ENCODE data around the gene MLANA.
A peak's percentile ranks its signal among the peaks of the same experiment; 100 is the strongest.

MLANA gene

DNA sequence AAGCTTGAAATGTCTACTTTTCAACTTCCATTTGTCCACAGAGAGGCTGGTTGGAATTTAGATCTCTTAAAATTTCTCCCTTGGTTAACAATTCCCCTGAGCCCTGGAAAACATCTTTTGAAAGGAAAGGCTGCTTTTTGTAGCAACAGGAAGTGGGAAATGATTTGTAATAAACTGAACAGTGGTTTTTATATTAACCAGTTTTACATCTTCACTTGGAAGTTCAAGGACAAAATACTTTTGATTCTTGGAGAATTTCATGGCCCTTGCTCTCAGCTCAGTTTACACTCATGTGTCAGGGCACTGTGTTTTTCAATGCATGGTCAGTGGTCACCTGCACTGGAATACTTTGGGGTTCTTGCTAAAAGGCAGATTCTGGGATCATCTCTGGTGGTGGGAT lies 9.9 kb downstream of the MLANA start:
- DNase-seq (ENCODE audit: low read depth) = no peak

DNA sequence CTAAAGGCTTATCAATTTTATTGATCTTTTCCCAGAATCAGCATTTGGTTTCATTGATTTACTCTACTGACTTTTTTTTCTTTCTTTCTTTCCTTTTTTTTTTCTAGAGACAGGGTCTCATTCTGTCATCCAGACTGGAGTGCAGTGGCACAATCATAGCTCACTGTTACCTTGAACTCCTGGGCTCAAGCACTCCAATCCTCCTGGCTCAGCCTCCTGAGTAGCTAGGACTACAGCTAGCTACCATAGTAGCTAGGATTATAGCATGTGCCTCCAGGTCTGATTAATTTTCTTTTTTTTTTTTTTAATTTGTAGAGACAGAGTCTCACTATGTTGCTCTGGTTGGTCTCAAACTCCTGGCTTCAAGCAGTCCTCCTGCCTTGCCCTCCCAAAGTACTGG lies 11.7 kb downstream of the MLANA start:
- DNase-seq (ENCODE audit: low read depth) = no peak

DNA sequence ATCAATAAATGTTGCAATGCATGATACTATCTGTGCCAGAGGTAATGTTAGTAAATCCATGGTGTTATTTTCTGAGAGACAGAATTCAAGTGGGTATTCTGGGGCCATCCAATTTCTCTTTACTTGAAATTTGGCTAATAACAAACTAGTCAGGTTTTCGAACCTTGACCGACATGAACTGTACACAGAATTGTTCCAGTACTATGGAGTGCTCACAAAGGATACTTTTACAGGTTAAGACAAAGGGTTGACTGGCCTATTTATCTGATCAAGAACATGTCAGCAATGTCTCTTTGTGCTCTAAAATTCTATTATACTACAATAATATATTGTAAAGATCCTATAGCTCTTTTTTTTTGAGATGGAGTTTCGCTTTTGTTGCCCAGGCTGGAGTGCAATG lies 18.2 kb downstream of the MLANA start:
- no peak for DNase-seq (ENCODE audit: low read depth)

DNA sequence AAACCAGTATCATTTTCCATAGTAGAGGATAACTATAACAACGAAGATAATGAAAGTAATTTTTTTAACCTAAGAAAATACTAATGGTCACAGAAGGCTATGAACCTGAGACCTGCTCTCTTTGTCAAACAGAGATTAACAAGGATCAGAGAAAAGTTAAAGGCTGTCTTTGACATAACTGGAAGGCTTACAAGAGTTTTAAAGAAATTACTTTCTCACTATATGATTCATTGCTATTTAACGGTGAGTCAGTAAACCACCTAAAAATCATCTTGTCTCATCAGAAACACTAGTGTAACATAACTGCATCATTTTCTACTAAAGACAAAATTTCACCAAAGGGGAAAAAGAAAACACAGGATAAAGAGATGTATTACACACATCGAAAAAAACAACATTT lies 19.3 kb downstream of the MLANA start:
- no peak for DNase-seq (ENCODE audit: low read depth)

DNA sequence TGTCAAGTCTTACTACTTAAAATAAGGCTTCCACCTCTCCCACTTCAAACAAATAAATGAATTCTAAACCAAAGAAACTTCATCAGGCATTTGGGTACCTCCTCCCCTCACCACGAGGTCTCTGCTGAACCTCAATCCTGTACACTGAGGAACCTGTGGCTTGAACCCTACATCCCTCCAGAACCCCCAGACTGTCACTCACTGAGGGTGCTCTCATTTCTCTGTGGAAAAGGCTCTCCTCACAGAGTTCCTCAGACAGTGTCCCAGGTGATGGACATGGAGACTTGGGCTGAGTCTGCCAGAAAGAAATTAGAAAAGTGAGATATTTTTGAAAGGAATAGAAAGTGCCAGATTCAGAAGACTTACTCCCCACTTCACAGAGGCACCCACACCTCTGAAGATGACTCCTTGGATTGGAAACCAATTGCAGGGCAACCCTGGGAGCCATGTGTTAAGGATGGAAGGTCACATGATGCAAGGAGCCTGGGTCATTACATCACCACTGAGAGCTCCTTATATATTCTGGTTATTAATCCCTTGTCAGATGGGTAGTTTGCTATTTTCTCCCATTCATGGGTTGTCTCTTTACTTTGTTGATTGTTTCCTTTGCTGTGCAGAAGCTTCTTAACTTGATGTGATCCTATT lies 19.8 kb downstream of the MLANA start:
- no peak for DNase-seq (ENCODE audit: low read depth)

DNA sequence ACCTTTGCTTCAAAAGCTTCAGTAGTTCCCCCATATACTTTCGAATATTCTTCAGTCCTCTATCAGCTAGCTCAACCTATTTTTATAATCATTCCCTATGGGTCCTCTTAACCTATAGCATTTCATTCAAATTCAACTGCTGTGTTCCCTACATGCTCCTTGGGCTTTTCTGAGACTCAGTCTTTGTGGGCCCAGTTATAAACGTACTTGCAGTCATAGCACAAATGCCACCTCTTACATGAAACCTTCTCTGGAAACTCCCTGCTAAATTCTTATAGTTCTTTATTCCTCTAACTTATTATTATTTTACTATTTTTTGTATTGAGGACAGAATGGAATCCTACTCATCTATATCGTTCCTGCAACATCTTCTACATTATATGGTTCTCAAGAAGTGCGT lies 24.7 kb downstream of the MLANA start:
- DNase-seq (ENCODE audit: low read depth) = no peak

DNA sequence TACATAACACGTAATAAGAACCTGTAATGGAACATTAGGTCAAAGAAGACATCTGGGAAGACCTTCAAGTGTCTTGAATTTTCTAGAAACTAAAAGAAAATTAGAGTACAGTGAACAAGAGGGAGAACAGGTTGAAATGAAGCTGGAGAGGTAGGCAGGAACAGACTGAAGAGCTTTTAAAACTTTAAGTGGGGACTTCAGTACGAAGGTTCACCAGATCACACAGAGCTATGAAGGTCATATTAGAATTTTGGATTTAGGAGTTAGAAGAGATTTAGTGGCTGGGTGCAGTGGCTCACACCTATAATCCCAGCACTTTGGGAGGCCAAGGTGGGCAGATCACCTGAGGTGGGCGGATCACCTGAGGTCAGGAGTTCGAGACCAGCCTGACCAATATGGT lies 26.6 kb downstream of the MLANA start:
- DNase-seq (ENCODE audit: low read depth) = no peak

DNA sequence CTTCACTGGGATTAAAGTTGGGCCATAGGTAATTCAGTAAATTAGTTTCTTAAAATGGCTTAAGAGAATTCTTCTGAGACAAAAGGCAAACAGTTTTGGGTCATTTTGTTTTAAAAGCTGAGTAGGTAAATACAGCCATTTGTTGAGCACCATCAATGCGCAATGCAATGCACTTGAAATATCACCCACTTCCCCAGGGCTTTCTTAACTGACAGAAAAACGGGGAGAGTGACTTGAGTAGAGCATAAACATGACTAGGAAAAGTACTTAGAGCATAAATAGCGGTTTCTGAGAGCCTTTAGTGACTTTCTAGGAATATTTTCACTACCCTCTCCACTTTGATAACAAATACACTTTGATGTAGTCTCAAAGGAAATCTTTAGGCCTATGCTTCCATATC lies 27.2 kb downstream of the MLANA start:
- DNase-seq (ENCODE audit: low read depth) = no peak

DNA sequence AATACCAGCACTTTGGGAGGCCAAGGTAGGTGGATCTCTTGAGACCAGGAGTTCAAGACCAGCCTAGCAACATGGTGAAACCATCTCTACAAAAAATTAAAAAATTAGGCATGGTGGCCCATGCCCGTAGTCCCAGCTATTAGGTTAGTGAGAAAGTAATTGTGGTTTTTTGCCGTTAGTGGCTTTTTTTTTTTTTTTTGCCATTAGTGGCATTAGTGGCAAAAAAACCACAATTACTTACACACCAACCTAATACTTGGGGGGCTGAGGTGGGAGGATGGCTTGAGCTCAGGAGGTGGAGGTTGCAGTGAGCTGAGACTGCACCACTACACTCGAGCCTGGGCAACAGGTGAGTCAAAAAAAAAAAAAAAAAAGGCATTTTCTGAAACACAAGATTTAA lies 27.8 kb downstream of the MLANA start:
- no peak for DNase-seq (ENCODE audit: low read depth)

DNA sequence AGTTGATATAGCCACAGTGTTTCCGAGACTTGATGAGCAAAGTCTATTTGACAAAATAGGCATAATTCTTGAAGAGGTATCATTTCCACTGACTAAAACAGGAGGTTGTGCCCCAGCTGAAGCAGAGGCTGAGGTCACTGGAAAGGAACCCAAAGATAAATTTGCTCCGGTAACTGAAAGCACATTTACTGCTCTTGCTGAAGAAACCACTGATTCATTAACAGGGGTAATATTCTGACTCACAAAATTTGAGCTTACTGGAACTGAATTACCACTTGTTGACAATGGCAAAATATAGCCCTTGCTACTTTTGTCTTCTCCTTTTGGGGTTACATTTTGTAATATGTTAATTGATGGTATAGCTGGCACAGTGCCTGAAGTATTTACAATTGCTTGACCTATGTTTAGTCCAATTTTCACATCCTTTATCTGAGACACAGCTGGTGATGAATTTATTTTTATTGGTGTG lies 30.2 kb downstream of the MLANA start:
- DNase-seq (ENCODE audit: low read depth) = no peak

DNA sequence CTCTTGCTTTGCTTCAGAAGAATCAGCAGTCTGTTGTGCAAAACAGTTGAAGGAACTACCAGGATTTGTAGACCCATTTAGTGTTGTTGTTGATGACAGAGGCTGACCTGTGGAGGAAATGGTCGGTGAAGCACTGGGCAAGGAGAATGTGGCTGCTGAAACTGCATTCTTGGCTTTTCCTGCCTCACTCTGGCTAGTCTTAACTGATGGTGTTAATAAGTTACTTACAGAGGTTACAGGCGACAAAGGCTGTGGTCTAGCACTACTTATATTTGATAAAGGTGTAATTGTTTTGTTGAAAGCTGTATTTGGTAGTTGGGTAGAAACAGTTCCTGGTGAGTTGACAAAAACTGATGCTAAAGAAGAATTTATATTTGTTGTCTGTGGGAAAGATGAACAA lies 31.5 kb downstream of the MLANA start:
- DNase-seq (ENCODE audit: low read depth) = no peak

DNA sequence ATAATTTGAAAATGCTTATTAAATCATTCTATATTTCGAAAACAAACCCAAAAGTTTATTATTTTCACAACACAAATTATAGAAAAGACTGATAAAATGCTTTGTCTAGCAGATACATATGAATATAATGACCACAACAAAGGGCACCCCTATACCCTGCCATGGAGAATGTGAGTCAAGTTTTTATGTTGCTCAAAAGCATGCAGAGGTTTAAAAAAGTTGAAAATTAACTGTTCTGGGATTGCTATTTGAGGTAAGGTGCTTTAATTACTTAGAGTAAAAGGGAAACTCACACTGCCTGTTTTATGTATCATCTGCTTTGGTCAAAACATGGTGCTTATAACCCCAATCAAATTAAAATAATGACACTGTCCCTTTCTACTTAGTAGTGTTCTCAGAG lies 41.0 kb downstream of the MLANA start:
- no peak for DNase-seq (ENCODE audit: low read depth)

DNA sequence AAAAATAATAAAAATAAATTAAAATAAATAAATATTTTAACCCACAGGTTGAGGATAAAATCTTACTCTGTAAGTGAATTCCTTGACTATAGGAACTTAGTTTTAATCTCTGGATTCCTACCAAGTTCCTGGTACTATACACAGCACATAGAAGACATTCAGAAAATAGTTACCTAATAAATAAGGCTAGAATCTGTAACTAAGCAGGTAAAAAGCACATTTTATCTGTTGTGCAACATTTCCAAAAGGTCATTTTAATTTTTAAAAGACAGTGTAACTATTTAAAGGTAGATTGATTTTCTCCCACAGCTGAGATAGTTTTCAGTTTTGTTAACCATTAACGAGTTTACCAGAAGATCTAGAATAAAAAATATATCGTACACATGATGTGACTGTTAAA lies 47.8 kb downstream of the MLANA start:
- no peak for DNase-seq (ENCODE audit: low read depth)

DNA sequence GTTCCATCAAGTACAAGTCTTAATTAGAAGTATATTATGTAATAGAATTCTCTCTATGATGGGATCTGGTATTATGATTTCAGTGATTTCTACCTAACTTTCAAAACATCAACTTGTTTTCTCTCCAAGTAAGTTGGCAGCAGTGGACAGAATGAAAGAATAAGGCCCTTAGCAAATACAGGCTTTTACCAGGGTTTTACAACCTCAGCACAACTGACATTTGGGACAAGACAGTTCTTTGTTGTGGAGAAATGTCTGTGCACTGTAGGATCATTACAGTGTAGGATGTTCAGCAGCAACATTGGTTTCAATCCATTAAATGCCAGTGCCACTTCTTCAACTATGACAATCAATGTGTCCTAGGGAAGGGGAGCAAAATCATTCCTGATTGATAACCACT lies 48.8 kb downstream of the MLANA start:
- DNase-seq (ENCODE audit: low read depth) = no peak

DNA sequence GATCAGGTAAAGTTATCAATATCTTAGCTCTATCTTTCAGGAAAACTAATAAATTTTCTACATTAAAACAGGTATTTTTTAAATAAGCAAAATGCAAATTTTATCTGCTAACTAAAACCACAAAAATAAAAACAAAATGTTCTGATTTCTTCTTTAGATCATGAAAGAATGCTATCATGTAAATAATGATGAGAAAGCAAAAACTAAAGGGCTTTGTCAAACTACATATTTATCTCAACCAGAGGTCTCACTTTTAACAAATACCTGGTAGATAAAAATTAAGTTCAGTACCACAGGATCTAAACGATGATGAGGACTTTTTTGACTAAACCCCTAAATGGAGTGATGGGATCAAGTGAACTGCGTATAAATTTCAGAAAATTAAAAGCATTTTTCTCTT lies 50.5 kb downstream of the MLANA start:
- DNase-seq (ENCODE audit: low read depth) = no peak

DNA sequence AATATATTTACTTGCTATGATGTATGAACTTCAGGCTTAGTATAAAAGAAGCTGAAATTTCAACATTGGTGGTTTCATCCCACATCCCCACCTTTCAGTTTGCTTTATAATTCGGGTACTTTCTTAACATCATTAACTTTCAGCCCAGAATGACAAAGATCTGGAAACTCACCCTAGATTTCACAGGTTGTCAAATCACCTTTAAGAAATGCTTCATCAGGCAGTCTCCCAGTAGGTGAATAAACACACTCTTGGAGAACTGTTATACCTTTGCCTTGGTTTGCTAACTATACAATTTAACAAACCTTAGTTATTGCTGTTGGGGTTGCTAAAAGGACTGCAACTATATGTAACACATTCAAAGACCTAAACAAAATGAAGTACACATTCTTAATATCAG lies 54.4 kb downstream of the MLANA start:
- DNase-seq (ENCODE audit: low read depth) = no peak

DNA sequence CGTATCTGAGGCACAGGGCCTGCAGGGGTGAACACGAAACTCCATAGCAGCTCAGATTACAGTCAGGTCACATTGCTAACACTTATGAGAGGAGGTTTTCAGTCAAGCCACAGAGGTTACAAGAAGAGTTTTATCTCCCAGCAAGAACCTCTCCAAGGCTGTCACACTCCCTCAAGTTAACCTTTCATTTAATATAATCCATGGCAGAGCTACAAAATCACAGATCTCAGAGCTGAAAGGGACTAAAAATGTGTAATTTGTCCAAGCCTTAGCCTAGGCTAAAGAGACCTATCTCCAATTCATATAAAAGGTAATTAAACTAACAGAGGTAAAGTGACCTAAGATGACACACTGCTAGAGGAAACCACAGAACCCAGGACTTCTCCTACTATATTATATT lies 57.2 kb downstream of the MLANA start:
- no peak for DNase-seq (ENCODE audit: low read depth)

DNA sequence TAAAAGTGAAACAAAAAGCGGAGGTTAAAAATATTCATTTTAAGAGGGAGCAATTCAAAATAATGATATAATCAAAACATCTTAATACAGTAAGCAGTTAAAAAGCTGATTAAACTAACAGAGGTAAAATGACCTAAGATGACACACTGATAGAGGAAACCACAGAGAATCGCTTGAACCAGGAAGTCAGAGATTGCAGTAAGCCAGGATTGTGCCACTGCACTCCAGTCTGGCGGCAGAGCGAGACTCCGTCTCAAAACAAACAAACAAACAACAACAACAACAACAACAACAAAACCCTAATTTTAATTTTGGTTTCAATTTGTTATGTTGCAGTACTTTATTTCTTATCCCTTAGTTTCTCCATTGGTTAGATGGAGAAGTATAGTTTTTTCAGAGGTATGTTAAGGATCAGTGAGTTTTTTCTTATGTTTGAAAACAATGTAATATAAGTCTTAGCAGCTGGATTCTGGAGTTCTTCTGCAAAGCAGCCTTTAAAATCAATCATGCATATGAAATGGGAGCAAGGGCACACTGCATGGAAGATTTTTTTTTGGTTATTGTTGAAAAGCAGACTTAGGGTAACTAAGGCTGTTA lies 58.5 kb downstream of the MLANA start:
- DNase-seq (ENCODE audit: low read depth) = peak; percentile 1

DNA sequence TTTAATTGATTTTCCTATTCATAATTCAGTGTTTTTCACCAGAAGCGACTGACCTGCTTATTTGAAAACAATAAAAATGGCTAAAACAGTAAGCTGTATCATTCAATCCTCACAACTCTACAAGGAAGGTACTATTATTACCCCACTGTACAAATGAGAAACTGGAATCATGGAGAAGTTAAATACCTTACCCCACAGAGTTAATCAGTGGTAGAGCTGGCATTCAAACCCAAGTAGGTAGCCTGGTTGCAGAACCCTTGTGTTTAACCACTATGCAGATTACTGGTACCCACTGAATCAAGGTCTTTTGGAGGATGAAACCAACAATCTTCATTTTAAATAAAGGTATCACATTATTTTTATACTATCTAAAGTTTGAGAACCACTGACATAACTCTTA lies 59.6 kb downstream of the MLANA start:
- no peak for DNase-seq (ENCODE audit: low read depth)

DNA sequence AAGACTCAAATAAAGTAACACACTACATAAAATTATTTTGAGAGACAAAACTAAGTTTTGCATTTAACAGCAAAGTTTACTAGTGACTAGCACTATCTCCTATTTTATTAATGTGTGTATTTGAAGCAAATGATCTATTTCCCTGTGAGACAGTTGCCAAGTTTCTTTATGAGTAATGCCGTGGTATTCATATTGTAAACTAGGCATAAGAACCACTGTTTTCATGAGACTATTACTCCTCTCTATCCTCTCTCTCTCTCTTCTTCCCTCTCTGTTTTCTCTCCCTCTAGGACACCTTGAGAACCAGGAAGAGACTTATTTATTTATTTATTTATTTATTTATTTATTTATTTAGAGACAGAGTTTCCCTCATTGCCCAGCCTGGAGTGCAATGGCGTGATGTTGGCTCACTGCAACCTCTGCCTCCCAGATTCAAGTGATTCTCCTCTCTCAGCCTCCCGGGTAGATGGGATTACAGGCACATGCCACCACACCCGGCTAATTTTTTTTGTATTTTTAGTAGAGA lies 61.1 kb downstream of the MLANA start:
- no peak for DNase-seq (ENCODE audit: low read depth)

DNA sequence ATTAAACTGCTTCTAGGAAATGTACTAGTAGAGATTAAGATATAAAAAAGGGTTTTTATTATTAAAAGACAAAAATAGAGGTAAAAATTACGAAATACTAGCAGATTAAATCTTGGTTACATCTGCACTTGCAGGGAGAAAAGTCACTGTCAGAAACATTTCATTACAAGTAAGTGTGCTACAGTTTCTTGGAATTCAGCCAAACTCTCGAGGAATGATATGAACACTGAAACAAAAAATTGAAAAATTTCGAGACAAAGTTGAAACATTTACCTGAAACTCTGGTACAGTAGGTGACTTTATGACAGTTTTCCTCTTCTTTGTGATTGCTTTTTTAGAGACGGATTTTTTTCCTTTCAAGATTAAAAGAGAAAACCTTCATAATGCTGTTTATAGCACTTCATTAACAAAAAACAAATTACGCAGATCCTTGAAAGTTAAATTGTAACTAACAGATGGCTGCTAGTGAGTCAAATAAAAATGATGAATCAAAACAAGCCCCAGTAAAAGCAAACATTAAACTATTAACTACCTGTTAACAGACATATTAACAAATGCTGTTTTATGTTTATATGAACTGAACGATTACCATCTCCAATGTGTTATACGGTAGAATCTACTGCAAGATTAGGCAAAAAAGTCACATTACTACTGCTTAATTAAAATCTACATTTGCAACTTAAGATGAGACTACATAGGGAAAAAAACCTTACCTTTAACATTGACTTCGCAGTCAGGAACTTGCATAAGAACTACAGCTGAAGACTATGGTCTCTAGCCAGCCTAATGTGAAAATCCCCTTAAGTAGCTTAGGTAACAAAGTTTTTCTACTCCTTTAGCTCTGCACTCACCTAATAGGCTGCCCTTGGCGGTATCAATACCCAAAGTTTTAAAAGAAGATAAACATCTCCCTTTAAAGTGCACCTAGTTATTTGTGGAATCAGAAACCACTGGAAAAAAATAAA lies 63.3 kb downstream of the MLANA start:
- no peak for DNase-seq (ENCODE audit: low read depth)

DNA sequence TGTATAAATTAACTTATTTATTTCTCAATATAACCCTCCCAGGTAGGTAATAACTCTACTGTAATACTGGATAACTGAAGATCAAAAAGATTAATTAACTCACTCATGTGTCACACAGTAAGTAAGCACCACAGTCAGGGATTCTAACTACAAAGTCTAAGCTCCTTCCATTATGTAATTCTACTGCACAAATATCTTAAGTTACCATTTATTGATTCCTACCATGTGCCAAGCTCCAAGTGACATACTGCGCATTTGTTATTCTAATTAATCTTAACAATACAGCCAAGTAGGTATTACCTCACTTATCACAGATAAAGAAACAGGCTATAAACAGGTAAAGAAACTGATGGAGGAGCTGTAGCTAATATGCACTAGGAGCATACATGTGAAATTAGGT lies 66.5 kb downstream of the MLANA start:
- no peak for DNase-seq (ENCODE audit: low read depth)

DNA sequence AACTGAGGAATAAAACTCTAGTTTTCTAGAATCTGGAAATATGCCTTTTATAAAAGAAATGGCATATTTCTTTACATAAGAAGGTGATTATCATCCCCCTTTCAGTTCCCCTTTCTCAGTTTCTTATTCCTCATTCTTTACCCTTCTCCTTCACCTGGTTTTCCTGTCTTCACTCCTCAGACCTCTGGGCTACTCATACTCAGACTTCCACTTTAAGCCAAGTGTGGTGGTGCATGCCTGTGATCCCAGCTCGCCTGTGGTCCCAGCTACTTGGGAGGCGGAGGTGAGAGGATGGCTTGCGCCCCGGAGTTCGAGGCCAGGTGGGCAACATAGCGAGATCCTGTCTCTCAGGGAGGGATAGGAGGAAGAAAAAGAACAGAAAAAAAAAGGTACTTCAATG lies 67.6 kb downstream of the MLANA start:
- DNase-seq (ENCODE audit: low read depth) = no peak
